A549 treated with AZD9567 at 1 μM for 4 hours (cell line): ENCODE measurements around the gene SLC30A3. TPM values are rescaled to one million over a fixed set of nuclear protein-coding genes. Genes with fewer than 3 reads are reported as not detected.

ENCODE experiments used
- total RNA-seq: library from RNA; stranded (reverse); fragments of 200-300 nt; extraction: Qiagen RNA extraction; gene quantifications from 5 replicates; pipeline ENCODE4 v1.2.3, GENCODE V29; 2022; ENCODE audit not compliant: insufficient read depth

SLC30A3 gene
- total RNA-seq, result 4.2 to 9.5 TPM (median 4.2 TPM) in 5 replicates

GRCh38 chr2:27262379-27263286, at the start of gene SLC30A3:
SLC30A3 (minus strand) TSS chr2:27263047; CDS start chr2:27262906, 141 bp downstream.

GRCh38 chr2:27308359-27308881, 45.6 kb upstream of the SLC30A3 start, which contains the start of gene UCN:
UCN (minus strand) TSS chr2:27308445; CDS start chr2:27307895, 550 bp downstream.

GRCh38 chr2:27281855-27282559, 19.2 kb upstream of the SLC30A3 start, which contains the start of gene TRIM54:
TRIM54 (plus strand) TSS chr2:27282429; CDS start chr2:27282732, 303 bp downstream.

GRCh38 chr2:27275211-27276150, 12.6 kb upstream of the SLC30A3 start, which contains the start of gene DNAJC5G:
DNAJC5G (plus strand) TSS chr2:27275433; CDS start chr2:27276729, 1,296 bp downstream.

GRCh38 chr2:27217173-27218121, 45.4 kb downstream of the SLC30A3 start, which contains the start of gene CAD:
CAD (plus strand) TSS chr2:27217369; CDS start chr2:27217552, 183 bp downstream.

GRCh38 chr2:27211943-27212625, 50.8 kb downstream of the SLC30A3 start, which contains the start of the genes ATRAID and SLC5A6:
ATRAID (plus strand) TSS chr2:27212041; CDS start chr2:27212369, 328 bp downstream.
SLC5A6 (minus strand) TSS chr2:27212268; CDS start chr2:27207650, 4,618 bp downstream.

Other genes starting within 250 kb of the SLC30A3 start
- 64.9 to 70.0 TPM (median 66.6 TPM) in 5 replicates for gene TMEM214, start 230.1 kb downstream of the SLC30A3 start, total RNA-seq
- gene AGBL5, start 211.4 kb downstream of the SLC30A3 start, total RNA-seq, result 25.3 to 37.3 TPM (median 27.1 TPM) in 5 replicates
- gene OST4, start 191.4 kb downstream of the SLC30A3 start, total RNA-seq, result 534 to 634 TPM (median 555 TPM) in 5 replicates
- 0.35 to 0.57 TPM (median 0.46 TPM) in 4 of 5 replicates, not detected in the other for gene EMILIN1, start 184.4 kb downstream of the SLC30A3 start, total RNA-seq
- gene KHK, start 176.3 kb downstream of the SLC30A3 start, total RNA-seq, result 8.2 to 11.8 TPM (median 10.4 TPM) in 5 replicates
- gene CGREF1, start 143.9 kb downstream of the SLC30A3 start, total RNA-seq, result 6.1 to 8.7 TPM (median 7.9 TPM) in 5 replicates
- 0.98 to 1.5 TPM (median 1.2 TPM) in 4 of 5 replicates, not detected in the other for gene ABHD1, start 139.2 kb downstream of the SLC30A3 start, total RNA-seq
- gene PREB, start 128.4 kb downstream of the SLC30A3 start, total RNA-seq, result 55.1 to 67.4 TPM (median 61.0 TPM) in 5 replicates
- gene PRR30, start 123.6 kb downstream of the SLC30A3 start, total RNA-seq, result not detected in 5 replicates
- not detected in 5 replicates for gene TCF23, start 114.0 kb downstream of the SLC30A3 start, total RNA-seq
- gene ATRAID, start 51.0 kb downstream of the SLC30A3 start, total RNA-seq, result 166 to 218 TPM (median 213 TPM) in 5 replicates
- 63.5 to 78.6 TPM (median 67.4 TPM) in 5 replicates for gene SLC5A6, start 50.8 kb downstream of the SLC30A3 start, total RNA-seq
- gene CAD, start 45.7 kb downstream of the SLC30A3 start, total RNA-seq, result 59.2 to 74.0 TPM (median 63.1 TPM) in 5 replicates
- not detected in 5 replicates for gene DNAJC5G, start 12.4 kb upstream of the SLC30A3 start, total RNA-seq
- 0.40 to 0.74 TPM (median 0.46 TPM) in 4 of 5 replicates, not detected in the other for gene TRIM54, start 19.4 kb upstream of the SLC30A3 start, total RNA-seq
- 1.8 to 2.9 TPM (median 2.0 TPM) in 4 of 5 replicates, not detected in the other for gene UCN, start 45.4 kb upstream of the SLC30A3 start, total RNA-seq
- gene MPV17, start 60.0 kb upstream of the SLC30A3 start, total RNA-seq, result 64.5 to 91.0 TPM (median 82.5 TPM) in 5 replicates
- gene GTF3C2, start 93.7 kb upstream of the SLC30A3 start, total RNA-seq, result 54.5 to 59.0 TPM (median 57.4 TPM) in 5 replicates
- gene EIF2B4, start 107.3 kb upstream of the SLC30A3 start, total RNA-seq, result 42.9 to 63.8 TPM (median 59.4 TPM) in 5 replicates
- gene SNX17, start 107.6 kb upstream of the SLC30A3 start, total RNA-seq, result 138 to 151 TPM (median 144 TPM) in 5 replicates
- 9.2 to 14.1 TPM (median 14.0 TPM) in 5 replicates for gene ZNF513, start 117.7 kb upstream of the SLC30A3 start, total RNA-seq
- gene PPM1G, start 146.5 kb upstream of the SLC30A3 start, total RNA-seq, result 144 to 166 TPM (median 165 TPM) in 5 replicates
- 134 to 146 TPM (median 142 TPM) in 5 replicates for gene NRBP1, start 165.6 kb upstream of the SLC30A3 start, total RNA-seq
- 0.53 to 1.2 TPM (median 0.83 TPM) in 4 of 5 replicates, not detected in the other for gene KRTCAP3, start 179.3 kb upstream of the SLC30A3 start, total RNA-seq
- gene IFT172, start 226.7 kb upstream of the SLC30A3 start, total RNA-seq, result 7.8 to 10.0 TPM (median 7.9 TPM) in 5 replicates
- gene FNDC4, start 232.2 kb upstream of the SLC30A3 start, total RNA-seq, result 3.3 to 4.7 TPM (median 4.0 TPM) in 5 replicates
- gene GCKR, start 233.8 kb upstream of the SLC30A3 start, total RNA-seq, result 0.10 to 0.25 TPM (median 0.17 TPM) in 4 of 5 replicates, not detected in the other